H1 (cell line): ENCODE results near the gene BTBD16. TPM values are rescaled to one million over a fixed set of nuclear protein-coding genes. Genes with fewer than 3 reads are reported as not detected.

Experiments
- CTCF ChIA-PET: fragments of 300-600 bp; sonication (Branson Sonifier 250); formaldehyde crosslinking; loops from one replicate; lab custom pipeline; 2021; ENCODE audit not compliant: partially characterized antibody; lab: Charles Lee
- POLR2A ChIA-PET: fragments of 300-600 bp; sonication (Branson Sonifier 250); formaldehyde crosslinking; loops from one replicate; lab custom pipeline; 2021; ENCODE audit warnings: inconsistent platforms; ENCODE audit not compliant: partially characterized antibody; lab: Charles Lee
- DNase-seq, 2 experiments: peaks; one replicate each; pipeline versions ENCODE4 v3.0.0 to v3.0.0-alpha.2; 2010 to 2022; ENCODE audit warnings: low spot score in 2 of 2, low read depth in 1 of 2, mixed read lengths in 1 of 2
- FAIRE-seq: peaks from 2 replicates; lab custom pipeline; 2011; peaks lifted over from hg19 to GRCh38; lab: Jason Lieb, UNC
- H2AFZ ChIP-seq: 2 replicates; pipeline ENCODE4 v1.8.1; 2012; ENCODE audit warnings: low read length, inconsistent platforms
- H2AK5ac ChIP-seq: 2 replicates; pipeline ENCODE4 v1.6.1; 2013; ENCODE audit warnings: low read depth, low read length
- H2BK120ac ChIP-seq: replicated peaks from 2 replicates; pipeline ENCODE3; 2013; ENCODE audit warnings: low read depth, low read length, inconsistent platforms
- H2BK12ac ChIP-seq: 2 replicates; pipeline ENCODE4 v1.6.1; 2013; ENCODE audit warnings: low read depth, low read length
- H2BK15ac ChIP-seq: 2 replicates; pipeline ENCODE4 v1.6.1; 2013; ENCODE audit warnings: low read length
- H2BK20ac ChIP-seq: 2 replicates; pipeline ENCODE4 v1.6.1; 2013; ENCODE audit warnings: low read length
- H2BK5ac ChIP-seq: 2 replicates; pipeline ENCODE4 v1.6.1; 2013; ENCODE audit warnings: low read depth, low read length
- H3K14ac ChIP-seq: 2 replicates; pipeline ENCODE4 v1.6.1; 2013; ENCODE audit warnings: inconsistent platforms; ENCODE audit not compliant: insufficient read length
- H3K18ac ChIP-seq: 2 replicates; pipeline ENCODE4 v1.6.1; 2013; ENCODE audit warnings: low read length; ENCODE audit errors: extremely low read depth
- H3K23ac ChIP-seq: 2 replicates; pipeline ENCODE4 v1.6.1; 2013; ENCODE audit warnings: inconsistent platforms; ENCODE audit not compliant: insufficient read length
- H3K23me2 ChIP-seq: 2 replicates; pipeline ENCODE4 v1.6.1; 2013; ENCODE audit warnings: low read depth, low read length
- H3K27ac ChIP-seq: 2 replicates; pipeline ENCODE4 v1.6.1; 2011; ENCODE audit warnings: low read depth, low read length, inconsistent platforms
- H3K27me3 ChIP-seq, 4 experiments: replicated peaks in 1 of 4; 1 replicate in 1 of 4; 2 replicates in 3 of 4; pipeline versions ENCODE4 v1.6.1 to v1.8.1; 2011 to 2013; ENCODE audit warnings: low read length in 3 of 4, mild to moderate bottlenecking in 3 of 4, inconsistent platforms in 2 of 4, mixed read lengths in 2 of 4, moderate library complexity in 1 of 4; ENCODE audit not compliant: control insufficient read depth in 3 of 4, insufficient read depth in 3 of 4; ENCODE audit errors: extremely low read depth in 1 of 4
- H3K36me3 ChIP-seq, 4 experiments: 2 replicates each; pipeline versions ENCODE4 v1.6.1 to v1.8.1; 2011 to 2013; ENCODE audit warnings: mild to moderate bottlenecking in 4 of 4, low read length in 3 of 4, moderate library complexity in 2 of 4, control low read depth in 1 of 4, inconsistent platforms in 1 of 4; ENCODE audit not compliant: insufficient read depth in 4 of 4, control insufficient read depth in 2 of 4
- H3K4ac ChIP-seq: replicated peaks from 2 replicates; pipeline ENCODE3; 2013; ENCODE audit warnings: low read length, low read depth, mixed read lengths, inconsistent platforms; ENCODE audit not compliant: insufficient read length
- H3K4me1 ChIP-seq, 4 experiments: replicated peaks in 1 of 4; 1 replicate in 1 of 4; 2 replicates in 3 of 4; pipeline versions ENCODE4 v1.6.1 to v1.8.1; 2011 to 2013; ENCODE audit warnings: low read length in 3 of 4, inconsistent platforms in 2 of 4, mixed read lengths in 1 of 4; ENCODE audit not compliant: insufficient read depth in 4 of 4, control insufficient read depth in 3 of 4
- H3K4me2 ChIP-seq, 2 experiments: 2 replicates each; pipeline versions ENCODE4 v1.6.1 to v1.8.1; 2011 to 2013; ENCODE audit warnings: low read depth in 2 of 2, low read length in 2 of 2, control low read depth in 1 of 2, inconsistent platforms in 1 of 2, mild to moderate bottlenecking in 1 of 2; ENCODE audit not compliant: insufficient read depth in 1 of 2
- H3K4me3 ChIP-seq, 4 experiments: fragments of 200-600, 300-600 bp in 1 of 4; sonication (generic), shearing (Covaris generic), sonication (Bioruptor Twin) in 1 of 4; 2 replicates each; pipeline versions ENCODE4 v1.5.1 to v1.8.1; 2011 to 2016; ENCODE audit warnings: low read length in 4 of 4, low read depth in 3 of 4, control low read depth in 2 of 4, inconsistent platforms in 2 of 4, mild to moderate bottlenecking in 2 of 4, mixed read lengths in 1 of 4, moderate library complexity in 1 of 4; ENCODE audit not compliant: insufficient read depth in 2 of 4; ENCODE audit errors: extremely low read depth in 1 of 4
- H3K56ac ChIP-seq: replicated peaks from 2 replicates; pipeline ENCODE3; 2013; ENCODE audit warnings: low read depth, mild to moderate bottlenecking, mixed read lengths, low read length, inconsistent platforms; ENCODE audit not compliant: insufficient read length
- H3K79me1 ChIP-seq: 2 replicates; pipeline ENCODE4 v1.6.1; 2013; ENCODE audit warnings: low read depth, low read length, control low read depth
- H3K79me2 ChIP-seq, 2 experiments: 2 replicates each; pipeline versions ENCODE4 v1.6.1 to v1.8.1; 2012 to 2013; ENCODE audit warnings: low read length in 2 of 2, mild to moderate bottlenecking in 2 of 2, inconsistent platforms in 1 of 2; ENCODE audit not compliant: insufficient read depth in 2 of 2, control insufficient read depth in 1 of 2
- H3K9ac ChIP-seq, 4 experiments: replicated peaks in 1 of 4; 1 replicate in 1 of 4; 2 replicates in 3 of 4; pipeline versions ENCODE4 v1.6.1 to v1.8.1; 2011 to 2013; ENCODE audit warnings: low read depth in 3 of 4, low read length in 3 of 4, control low read depth in 2 of 4, mild to moderate bottlenecking in 2 of 4, moderate library complexity in 2 of 4, inconsistent platforms in 1 of 4; ENCODE audit errors: extremely low read depth in 1 of 4
- H3K9me3 ChIP-seq, 2 experiments: 2 replicates each; pipeline versions ENCODE4 v1.6.1 to v1.8.1; 2012 to 2013; ENCODE audit warnings: mild to moderate bottlenecking in 2 of 2, moderate library complexity in 2 of 2, control low read depth in 1 of 2, inconsistent platforms in 1 of 2, low read depth in 1 of 2, low read length in 1 of 2, mixed read lengths in 1 of 2; ENCODE audit not compliant: insufficient read depth in 2 of 2
- H4K20me1 ChIP-seq, 2 experiments: replicated peaks in 1 of 2; 2 replicates each; pipeline versions ENCODE3 to v1.8.1; 2011 to 2013; ENCODE audit warnings: inconsistent platforms in 2 of 2, low read length in 2 of 2, mild to moderate bottlenecking in 1 of 2; ENCODE audit not compliant: insufficient read depth in 2 of 2, control insufficient read depth in 1 of 2
- H4K5ac ChIP-seq: 2 replicates; pipeline ENCODE4 v1.6.1; 2013; ENCODE audit warnings: low read length, low read depth, mixed read lengths, inconsistent platforms; ENCODE audit not compliant: insufficient read length
- H4K8ac ChIP-seq: 2 replicates; pipeline ENCODE4 v1.8.0; 2013; ENCODE audit warnings: mild to moderate bottlenecking, moderate library complexity, low read length, inconsistent platforms; ENCODE audit not compliant: insufficient read depth; ENCODE audit errors: extremely low read depth
- H4K91ac ChIP-seq: replicated peaks from 2 replicates; pipeline ENCODE3; 2013; ENCODE audit warnings: low read length, mixed read lengths, inconsistent platforms; ENCODE audit not compliant: insufficient read length
- ATF3 ChIP-seq: IDR thresholded peaks from 2 replicates; pipeline ENCODE4 v1.6.1; 2011; ENCODE audit warnings: low read depth, mild to moderate bottlenecking, low read length; ENCODE audit not compliant: insufficient read depth
- RXRA ChIP-seq: IDR thresholded peaks from 2 replicates; pipeline ENCODE4 v1.6.1; 2011; ENCODE audit warnings: low read depth, mild to moderate bottlenecking, low read length, moderate library complexity; ENCODE audit not compliant: insufficient read depth
- SUZ12 ChIP-seq: fragments of 200-600 bp; sonication (generic); IDR thresholded peaks from 2 replicates; pipeline ENCODE4 v1.6.1; 2012; ENCODE audit warnings: mild to moderate bottlenecking, inconsistent platforms, low read length, moderate library complexity, mixed read lengths
- WGBS, 2 experiments: shearing (Covaris generic) in 1 of 2; methylation state at CpG; one replicate each; pipeline versions ENCODE4 v1.1.6 to v1.1.7; 2013 to 2015; ENCODE audit warnings: low lambda C conversion rate in 2 of 2, mixed read lengths in 2 of 2, inconsistent platforms in 1 of 2, low coverage in 1 of 2, missing lambda C conversion rate in 1 of 2; ENCODE audit not compliant: insufficient replicate concordance in 2 of 2, insufficient coverage in 1 of 2, insufficient read length in 1 of 2; ENCODE audit errors: extremely low coverage in 1 of 2, missing lambda C conversion rate in 1 of 2; 5-methylcytosine and 5-hydroxymethylcytosine counted together
- polyA plus RNA-seq, 7 experiments: library from polyadenylated mRNA; depleted of rRNA in 3 of 7; stranded (reverse) in 5 of 7; unstranded in 2 of 7; fragments of >200 nt in 5 of 7; fragments of 200-250 nt in 2 of 7; gene quantifications; 1 replicate in 5 of 7; 2 replicates in 1 of 7; 4 replicates in 1 of 7; pipeline versions ENCODE4 v1.2.1 to v1.2.3, GENCODE V29; 2011 to 2013; ENCODE audit warnings: missing spikeins in 2 of 7, mixed read lengths in 2 of 7
- total RNA-seq: library from RNA; stranded (reverse); fragmentation: NEBNext Ultra II Directional; extraction: Animal tissue kit (Norgen Biotek cat#: 25700); gene quantifications from 2 replicates; pipeline ENCODE4 v1.2.1, GENCODE V29; 2021

The BTBD16 gene
- total and polyA plus RNA-seq, 2 of the 8 experiments (the other 6 are each of a cell fraction or from before 2014, with no cell fraction given), result 0.05 TPM; not detected in 1

GRCh38 chr10:122287570-122287969 lies 16.5 kb downstream of the BTBD16 start:
- H3K4me3 ChIP-seq, result no peak overlapping the region
- 0 out of 2 replicates have a peak overlapping the region, but pooled peaks have one; percentile 62 for H2BK20ac ChIP-seq
- peaks cover 1 to 6% (median 4%) of the 10 kb centered on the region in 4 experiments; a peak in 4 of 7 replicates for H3K4me1 ChIP-seq
- H2BK12ac ChIP-seq, result no peak overlapping the region
- no peaks in the 10 kb centered on the region for H3K9me3 ChIP-seq
- no peak overlapping the region for H2BK120ac ChIP-seq
- ChIA-PET CTCF (interaction anchor here (1.3 to 10.8 kb wide), 4 partner anchors 20 to 276 kb away, joined by 3 to 74 read pairs (median 7); no protein-coding TSS in a partner anchor), POLR2A (no interaction called here)
- H3K4ac ChIP-seq, result no peak overlapping the region
- H3K18ac ChIP-seq, result no peak overlapping the region
- H4K5ac ChIP-seq, result no peak overlapping the region
- H3K14ac ChIP-seq, result no peak overlapping the region
- H3K27me3 ChIP-seq, result peaks cover 0 to 4% (median 0%) of the 10 kb centered on the region in 4 experiments; a peak in 2 of 7 replicates
- no peak overlapping the region for H2AFZ ChIP-seq
- H2BK5ac ChIP-seq, result no peak overlapping the region
- no peaks in the 10 kb centered on the region for H3K79me2 ChIP-seq
- H2AK5ac ChIP-seq, result no peak overlapping the region
- 86% methylated on average over 5 of the region's 5 CpGs; no CpG with 5 or more reads in 1 of the 2 experiments for WGBS, 2 experiments
- no peak overlapping the region for H3K4me2 ChIP-seq
- H2BK15ac ChIP-seq, result no peak overlapping the region
- H3K36me3 ChIP-seq, result no peaks in the 10 kb centered on the region
- no peak overlapping the region for H4K91ac ChIP-seq
- no peaks in the 10 kb centered on the region for H4K20me1 ChIP-seq
- H4K8ac ChIP-seq, result no peak overlapping the region
- no peak overlapping the region for H3K56ac ChIP-seq
- H3K23me2 ChIP-seq, result no peaks in the 10 kb centered on the region
- H3K23ac ChIP-seq, result no peak overlapping the region
- DNase-seq, result no peak
- FAIRE-seq, result no peak
- H3K79me1 ChIP-seq, result no peaks in the 10 kb centered on the region
- no peak overlapping the region for H3K9ac ChIP-seq
- H3K27ac ChIP-seq, result no peak overlapping the region
- TF ChIP-seq RXRA, result no peak
- TF ChIP-seq SUZ12, result no peak
- no peak for TF ChIP-seq ATF3
